CD4-positive, alpha-beta memory T cell (primary cell): Measurements from ENCODE around the gene TCERG1L. TPM values are rescaled to one million over a fixed set of nuclear protein-coding genes. Genes with fewer than 3 reads are reported as not detected.

ENCODE experiments used
- CTCF ChIA-PET: fragments of 350-600 bp; sonication (Branson Sonifier 250); formaldehyde crosslinking; loops from one replicate; lab custom pipeline; 2021; ENCODE audit warnings: inconsistent platforms; ENCODE audit not compliant: partially characterized antibody; lab: Charles Lee
- POLR2A ChIA-PET: fragments of 350-600 bp; sonication (Branson Sonifier 250); formaldehyde crosslinking; loops from one replicate; lab custom pipeline; 2021; ENCODE audit not compliant: partially characterized antibody; lab: Charles Lee
- DNase-seq, 5 donors: peaks; one replicate each; pipeline versions ENCODE4 v3.0.0 to v3.0.0-alpha.2; 2020 to 2022; ENCODE audit warnings: mixed read lengths in 1 of 5
- H3K27ac ChIP-seq: one replicate; pipeline ENCODE4 v1.7.0; 2013; ENCODE audit warnings: low read depth, low read length
- H3K27me3 ChIP-seq: 2 replicates; pipeline ENCODE4 v1.7.0; 2013; ENCODE audit warnings: mild to moderate bottlenecking, low read length, moderate library complexity; ENCODE audit not compliant: insufficient read depth
- H3K36me3 ChIP-seq: 2 replicates; pipeline ENCODE4 v1.7.0; 2013; ENCODE audit warnings: mild to moderate bottlenecking, low read length, moderate library complexity; ENCODE audit not compliant: insufficient read depth
- H3K4me1 ChIP-seq: 2 replicates; pipeline ENCODE4 v1.7.0; 2013; ENCODE audit warnings: mild to moderate bottlenecking, low read length, moderate library complexity; ENCODE audit not compliant: insufficient read depth
- H3K4me3 ChIP-seq, 2 donors: one replicate each; pipeline ENCODE4 v1.7.0; 2013; ENCODE audit warnings: low read length in 2 of 2, mild to moderate bottlenecking in 1 of 2
- H3K9me3 ChIP-seq, 2 donors: one replicate each; pipeline ENCODE4 v1.7.0; 2013; ENCODE audit warnings: low read length in 2 of 2, control low read depth in 1 of 2; ENCODE audit not compliant: control insufficient read depth in 1 of 2
- H3K27ac Mint-ChIP-seq, 7 donors: one replicate each; pipeline ENCODE4 v1.8.0; 2020 to 2021; ENCODE audit warnings: mixed read lengths in 7 of 7, mild to moderate bottlenecking in 6 of 7, inconsistent platforms in 3 of 7, moderate library complexity in 3 of 7
- H3K27me3 Mint-ChIP-seq, 2 donors: one replicate each; pipeline ENCODE4 v1.8.0; 2020 to 2021; ENCODE audit warnings: mixed read lengths in 2 of 2
- H3K36me3 Mint-ChIP-seq, 2 donors: one replicate each; pipeline ENCODE4 v1.8.0; 2020 to 2021; ENCODE audit warnings: mixed read lengths in 2 of 2, inconsistent platforms in 1 of 2, mild to moderate bottlenecking in 1 of 2
- H3K4me1 Mint-ChIP-seq, 4 donors: one replicate each; pipeline ENCODE4 v1.8.0; 2020 to 2021; ENCODE audit warnings: mixed read lengths in 4 of 4, mild to moderate bottlenecking in 1 of 4
- H3K4me3 Mint-ChIP-seq, 8 donors: one replicate each; pipeline ENCODE4 v1.8.0; 2020 to 2021; ENCODE audit warnings: mixed read lengths in 8 of 8, mild to moderate bottlenecking in 7 of 8, moderate library complexity in 6 of 8, inconsistent platforms in 3 of 8
- H3K9me3 Mint-ChIP-seq, 8 donors: one replicate each; pipeline ENCODE4 v1.8.0; 2020 to 2021; ENCODE audit warnings: mixed read lengths in 8 of 8, mild to moderate bottlenecking in 5 of 8, inconsistent platforms in 3 of 8, moderate library complexity in 1 of 8
- intact Hi-C: fragments of 100-400 bp; cut with micrococcal nuclease; formaldehyde crosslinking; loops from one replicate; pipeline ENCODE4 v1.15.1; 2023
- polyA plus RNA-seq, 2 donors: library from polyadenylated mRNA; unstranded; fragments of 300-500 nt; fragmentation: Illumina TruSeq; gene quantifications; one replicate each; pipeline ENCODE4 v1.2.3, GENCODE V29; 2021
- total RNA-seq, 2 experiments: library from RNA; stranded (reverse); gene quantifications; one replicate each; pipeline ENCODE4 v1.2.3, GENCODE V29; 2021

Gene TCERG1L
- total and polyA plus RNA-seq, 4 experiments from 2014 or later: not detected

- ChIA-PET POLR2A (no interaction called here), CTCF (no interaction called here)
- no peaks in the 10 kb centered on the region for H3K9me3 ChIP-seq
- no peaks in the 10 kb centered on the region for H3K27me3 ChIP-seq
- no peaks in the 10 kb centered on the region for H3K36me3 Mint-ChIP-seq
- H3K27ac Mint-ChIP-seq: no peak overlapping the region
- no peak overlapping the region for H3K4me3 ChIP-seq
- no peak overlapping the region for H3K4me3 Mint-ChIP-seq
- DNase-seq: no peak
- H3K4me1 ChIP-seq: no peaks in the 10 kb centered on the region
- H3K27ac ChIP-seq: no peak overlapping the region
- no peaks in the 10 kb centered on the region for H3K36me3 ChIP-seq
- no peaks in the 10 kb centered on the region for H3K27me3 Mint-ChIP-seq
- H3K4me1 Mint-ChIP-seq: no peaks in the 10 kb centered on the region
- intact Hi-C loops: no loop called here
- peaks cover 0 to 1% (median 0%) of the 10 kb centered on the region in 8 donors for H3K9me3 Mint-ChIP-seq
Measured at GRCh38 chr10:131168238-131168875, 143.2 kb downstream of the TCERG1L start.

- no peaks in the 10 kb centered on the region for H3K9me3 ChIP-seq
- H3K27me3 Mint-ChIP-seq: no peaks in the 10 kb centered on the region
- ChIA-PET CTCF (no interaction called here), POLR2A (no interaction called here)
- peaks cover 0 to 1% (median 0%) of the 10 kb centered on the region in 8 donors for H3K9me3 Mint-ChIP-seq
- no peak overlapping the region for H3K4me3 ChIP-seq
- H3K36me3 ChIP-seq: no peaks in the 10 kb centered on the region
- DNase-seq: no peak
- no peaks in the 10 kb centered on the region for H3K27me3 ChIP-seq
- H3K27ac Mint-ChIP-seq: no peak overlapping the region
- intact Hi-C loops: no loop called here
- no peaks in the 10 kb centered on the region for H3K4me1 Mint-ChIP-seq
- H3K36me3 Mint-ChIP-seq: no peaks in the 10 kb centered on the region
- H3K27ac ChIP-seq: no peak overlapping the region
- H3K4me3 Mint-ChIP-seq: peak overlapping the region in 1 of 8 donors; percentile 6
- H3K4me1 ChIP-seq: no peaks in the 10 kb centered on the region
Measured at GRCh38 chr10:131167036-131167860, 144.3 kb downstream of the TCERG1L start.

GRCh38 chr10:131166486-131166885, 145.0 kb downstream of the TCERG1L start:
- Histone ChIP-seq H3K4me3 (no peak overlapping the region), H3K27me3 (no peaks in the 10 kb centered on the region), H3K9me3 (no peaks in the 10 kb centered on the region), H3K4me1 (no peaks in the 10 kb centered on the region), H3K27ac (no peak overlapping the region), H3K36me3 (no peaks in the 10 kb centered on the region)
- Mint-ChIP-seq H3K27ac (no peak overlapping the region), H3K36me3 (no peaks in the 10 kb centered on the region), H3K9me3 (peaks cover 0 to 1% (median 0%) of the 10 kb centered on the region in 8 donors), H3K4me1 (no peaks in the 10 kb centered on the region), H3K4me3 (no peak overlapping the region), H3K27me3 (no peaks in the 10 kb centered on the region)
- intact Hi-C loops: no loop called here
- no peak for DNase-seq
- POLR2A ChIA-PET: no interaction called here
- CTCF ChIA-PET: no interaction called here

- Histone ChIP-seq H3K4me3 (no peak overlapping the region), H3K36me3 (no peaks in the 10 kb centered on the region), H3K4me1 (no peaks in the 10 kb centered on the region), H3K27me3 (no peaks in the 10 kb centered on the region), H3K27ac (no peak overlapping the region), H3K9me3 (no peaks in the 10 kb centered on the region)
- peaks cover 0 to 1% (median 0%) of the 10 kb centered on the region in 8 donors for H3K9me3 Mint-ChIP-seq
- H3K36me3 Mint-ChIP-seq: no peaks in the 10 kb centered on the region
- ChIA-PET POLR2A (no interaction called here), CTCF (no interaction called here)
- DNase-seq: no peak
- H3K27me3 Mint-ChIP-seq: no peaks in the 10 kb centered on the region
- no peaks in the 10 kb centered on the region for H3K4me1 Mint-ChIP-seq
- H3K27ac Mint-ChIP-seq: no peak overlapping the region
- intact Hi-C loops: no loop called here
- H3K4me3 Mint-ChIP-seq: no peak overlapping the region
Measured at GRCh38 chr10:131165092-131165491, 146.4 kb downstream of the TCERG1L start.

GRCh38 chr10:131162866-131163843, 148.4 kb downstream of the TCERG1L start:
- Histone ChIP-seq H3K4me1 (no peaks in the 10 kb centered on the region), H3K4me3 (no peak overlapping the region), H3K36me3 (no peaks in the 10 kb centered on the region), H3K27ac (no peak overlapping the region), H3K9me3 (no peaks in the 10 kb centered on the region), H3K27me3 (no peaks in the 10 kb centered on the region)
- Mint-ChIP-seq H3K27ac (no peak overlapping the region), H3K9me3 (peaks cover 0 to 1% (median 0%) of the 10 kb centered on the region in 8 donors), H3K27me3 (no peaks in the 10 kb centered on the region), H3K4me1 (no peaks in the 10 kb centered on the region), H3K36me3 (no peaks in the 10 kb centered on the region), H3K4me3 (no peak overlapping the region)
- no peak for DNase-seq
- CTCF ChIA-PET: no interaction called here
- intact Hi-C loops: no loop called here
- POLR2A ChIA-PET: no interaction called here

- H3K4me3 Mint-ChIP-seq: no peak overlapping the region
- CTCF ChIA-PET: no interaction called here
Measured at GRCh38 chr10:131162211-131162610, 149.3 kb downstream of the TCERG1L start.

GRCh38 chr10:131161087-131161486, 150.4 kb downstream of the TCERG1L start:
- Histone ChIP-seq H3K4me1 (no peaks in the 10 kb centered on the region), H3K27ac (no peak overlapping the region), H3K9me3 (no peaks in the 10 kb centered on the region), H3K4me3 (no peak overlapping the region), H3K36me3 (no peaks in the 10 kb centered on the region), H3K27me3 (no peaks in the 10 kb centered on the region)
- no peaks in the 10 kb centered on the region for H3K27me3 Mint-ChIP-seq
- H3K4me1 Mint-ChIP-seq: no peaks in the 10 kb centered on the region
- no peak overlapping the region for H3K27ac Mint-ChIP-seq
- peaks cover 0 to 2% (median 0%) of the 10 kb centered on the region in 8 donors for H3K9me3 Mint-ChIP-seq
- ChIA-PET CTCF (no interaction called here), POLR2A (no interaction called here)
- intact Hi-C loops: no loop called here
- H3K4me3 Mint-ChIP-seq: no peak overlapping the region
- DNase-seq: no peak
- H3K36me3 Mint-ChIP-seq: no peaks in the 10 kb centered on the region

More at GRCh38 chr10:131162211-131162610, 149.3 kb downstream of the TCERG1L start:
- POLR2A ChIA-PET: no interaction called here
- H3K27me3 ChIP-seq: no peaks in the 10 kb centered on the region
- Mint-ChIP-seq H3K27me3 (no peaks in the 10 kb centered on the region), H3K4me1 (no peaks in the 10 kb centered on the region), H3K27ac (no peak overlapping the region), H3K9me3 (peaks cover 0 to 1% (median 0%) of the 10 kb centered on the region in 8 donors), H3K36me3 (no peaks in the 10 kb centered on the region)
- H3K27ac ChIP-seq: no peak overlapping the region
- DNase-seq: no peak
- intact Hi-C loops: no loop called here
- H3K4me1 ChIP-seq: no peaks in the 10 kb centered on the region
- H3K4me3 ChIP-seq: no peak overlapping the region
- H3K36me3 ChIP-seq: no peaks in the 10 kb centered on the region
- no peaks in the 10 kb centered on the region for H3K9me3 ChIP-seq
